ENCODE measurements around the gene HAVCR2. TPM values are rescaled to one million over a fixed set of nuclear protein-coding genes. Genes with fewer than 3 reads are reported as not detected.

HAVCR2 gene
- total RNA-seq: 1 to 10 TPM; 3.4 to 8.9 (median 4.4) TPM

- Mint-ChIP-seq H3K27me3 (ENCODE audit: low read depth) (no peaks in the 10 kb centered on the region), H3K9me3 (no peaks in the 10 kb centered on the region), H3K4me1 (ENCODE audit: low read depth) (peaks cover 44% of the 10 kb centered on the region), H3K36me3 (ENCODE audit: insufficient read depth) (peaks cover 3% of the 10 kb centered on the region), H3K4me3 (peak within 1 kb of the TSS; percentile 60)
- DNase-seq: peak; percentile 36
- peak; percentile 91 for ATAC-seq
Measured at GRCh38 chr5:157108976-157109375, at the start of gene HAVCR2. Gene HAVCR2, minus strand, starts transcription at chr5:157109044. Its CDS starts 61 bp downstream, at chr5:157108983.

- H3K27me3 Mint-ChIP-seq (ENCODE audit: low read depth): no peaks in the 10 kb centered on the region
- H3K4me3 Mint-ChIP-seq: no peak overlapping the region
- no peak for DNase-seq
- no peaks in the 10 kb centered on the region for H3K36me3 Mint-ChIP-seq (ENCODE audit: insufficient read depth)
- no peaks in the 10 kb centered on the region for H3K9me3 Mint-ChIP-seq
- H3K4me1 Mint-ChIP-seq (ENCODE audit: low read depth): peaks cover 79% of the 10 kb centered on the region
- no peak for ATAC-seq
Measured at GRCh38 chr5:157157293-157157891, 48.5 kb upstream of the HAVCR2 start.

GRCh38 chr5:157155297-157155696 is 46.5 kb upstream of the HAVCR2 start:
- DNase-seq (no peak), ATAC-seq (no peak)
- peak overlapping the region; percentile 76 for H3K4me3 Mint-ChIP-seq
- no peaks in the 10 kb centered on the region for H3K9me3 Mint-ChIP-seq
- H3K27me3 Mint-ChIP-seq (ENCODE audit: low read depth): no peaks in the 10 kb centered on the region
- peaks cover 77% of the 10 kb centered on the region for H3K4me1 Mint-ChIP-seq (ENCODE audit: low read depth)
- no peaks in the 10 kb centered on the region for H3K36me3 Mint-ChIP-seq (ENCODE audit: insufficient read depth)

GRCh38 chr5:157150995-157151394 is 42.2 kb upstream of the HAVCR2 start:
- DNase-seq: no peak
- H3K4me3 Mint-ChIP-seq: no peak overlapping the region
- no peaks in the 10 kb centered on the region for H3K27me3 Mint-ChIP-seq (ENCODE audit: low read depth)
- no peak for ATAC-seq
- no peaks in the 10 kb centered on the region for H3K36me3 Mint-ChIP-seq (ENCODE audit: insufficient read depth)
- peaks cover 58% of the 10 kb centered on the region for H3K4me1 Mint-ChIP-seq (ENCODE audit: low read depth)
- H3K9me3 Mint-ChIP-seq: no peaks in the 10 kb centered on the region

GRCh38 chr5:157148734-157149615 is 40.1 kb upstream of the HAVCR2 start:
- ATAC-seq (peak; percentile 56 to 73), DNase-seq (peak; percentile 84)
- Mint-ChIP-seq H3K9me3 (no peaks in the 10 kb centered on the region), H3K27me3 (ENCODE audit: low read depth) (no peaks in the 10 kb centered on the region), H3K4me3 (no peak overlapping the region), H3K4me1 (ENCODE audit: low read depth) (peaks cover 42% of the 10 kb centered on the region), H3K36me3 (ENCODE audit: insufficient read depth) (no peaks in the 10 kb centered on the region)

GRCh38 chr5:157143127-157143971 is 34.5 kb upstream of the HAVCR2 start:
- Mint-ChIP-seq H3K36me3 (ENCODE audit: insufficient read depth) (peaks cover 14% of the 10 kb centered on the region), H3K4me1 (ENCODE audit: low read depth) (peaks cover 52% of the 10 kb centered on the region), H3K4me3 (peak overlapping the region; percentile 98), H3K27me3 (ENCODE audit: low read depth) (no peaks in the 10 kb centered on the region), H3K9me3 (no peaks in the 10 kb centered on the region)
- peak; percentile 41 to 42 for ATAC-seq
- DNase-seq: peak; percentile 21

- Mint-ChIP-seq H3K36me3 (ENCODE audit: insufficient read depth) (peaks cover 19% of the 10 kb centered on the region), H3K4me3 (peak within 1 kb of the TSS; percentile 98), H3K9me3 (no peaks in the 10 kb centered on the region), H3K27me3 (ENCODE audit: low read depth) (no peaks in the 10 kb centered on the region), H3K4me1 (ENCODE audit: low read depth) (peaks cover 46% of the 10 kb centered on the region)
- DNase-seq (peak; percentile 84), ATAC-seq (peak; percentile 99)
Measured at GRCh38 chr5:157142317-157143126, 33.7 kb upstream of the HAVCR2 start, which contains the start of gene MED7. Gene MED7, minus strand, starts transcription at chr5:157142865. Its CDS starts 3,434 bp downstream, at chr5:157139431.

GRCh38 chr5:157137691-157138090 is 28.8 kb upstream of the HAVCR2 start:
- DNase-seq (no peak), ATAC-seq (no peak)
- no peak overlapping the region for H3K4me3 Mint-ChIP-seq
- no peaks in the 10 kb centered on the region for H3K9me3 Mint-ChIP-seq
- H3K27me3 Mint-ChIP-seq (ENCODE audit: low read depth): no peaks in the 10 kb centered on the region
- H3K4me1 Mint-ChIP-seq (ENCODE audit: low read depth): peaks cover 56% of the 10 kb centered on the region
- H3K36me3 Mint-ChIP-seq (ENCODE audit: insufficient read depth): peaks cover 20% of the 10 kb centered on the region

- H3K4me3 Mint-ChIP-seq: no peak overlapping the region
- H3K9me3 Mint-ChIP-seq: no peaks in the 10 kb centered on the region
- ATAC-seq (no peak), DNase-seq (no peak)
- H3K36me3 Mint-ChIP-seq (ENCODE audit: insufficient read depth): no peaks in the 10 kb centered on the region
- peaks cover 31% of the 10 kb centered on the region for H3K4me1 Mint-ChIP-seq (ENCODE audit: low read depth)
- no peaks in the 10 kb centered on the region for H3K27me3 Mint-ChIP-seq (ENCODE audit: low read depth)
Measured at GRCh38 chr5:157132281-157132612, 23.4 kb upstream of the HAVCR2 start.

- no peaks in the 10 kb centered on the region for H3K27me3 Mint-ChIP-seq (ENCODE audit: low read depth)
- DNase-seq (no peak), ATAC-seq (no peak)
- H3K4me1 Mint-ChIP-seq (ENCODE audit: low read depth): peaks cover 27% of the 10 kb centered on the region
- H3K9me3 Mint-ChIP-seq: no peaks in the 10 kb centered on the region
- no peak overlapping the region for H3K4me3 Mint-ChIP-seq
- no peaks in the 10 kb centered on the region for H3K36me3 Mint-ChIP-seq (ENCODE audit: insufficient read depth)
Measured at GRCh38 chr5:157130925-157131324, 22.1 kb upstream of the HAVCR2 start.

GRCh38 chr5:157121709-157122108 is 12.9 kb upstream of the HAVCR2 start:
- ATAC-seq: no peak
- peaks cover 23% of the 10 kb centered on the region for H3K9me3 Mint-ChIP-seq

GRCh38 chr5:157120102-157120501 is 11.3 kb upstream of the HAVCR2 start:
- H3K4me3 Mint-ChIP-seq: no peak overlapping the region
- ATAC-seq (no peak), DNase-seq (no peak)
- H3K4me1 Mint-ChIP-seq (ENCODE audit: low read depth): peaks cover 9% of the 10 kb centered on the region
- H3K9me3 Mint-ChIP-seq: peaks cover 23% of the 10 kb centered on the region
- peaks cover 8% of the 10 kb centered on the region for H3K36me3 Mint-ChIP-seq (ENCODE audit: insufficient read depth)
- H3K27me3 Mint-ChIP-seq (ENCODE audit: low read depth): no peaks in the 10 kb centered on the region

More at GRCh38 chr5:157121709-157122108, 12.9 kb upstream of the HAVCR2 start:
- H3K27me3 Mint-ChIP-seq (ENCODE audit: low read depth): no peaks in the 10 kb centered on the region
- no peak for DNase-seq
- peaks cover 2% of the 10 kb centered on the region for H3K4me1 Mint-ChIP-seq (ENCODE audit: low read depth)
- no peak overlapping the region for H3K4me3 Mint-ChIP-seq
- peaks cover 8% of the 10 kb centered on the region for H3K36me3 Mint-ChIP-seq (ENCODE audit: insufficient read depth)

GRCh38 chr5:157116483-157116954 is 7.7 kb upstream of the HAVCR2 start:
- Mint-ChIP-seq H3K27me3 (ENCODE audit: low read depth) (no peaks in the 10 kb centered on the region), H3K4me1 (ENCODE audit: low read depth) (peaks cover 12% of the 10 kb centered on the region), H3K9me3 (peaks cover 7% of the 10 kb centered on the region), H3K4me3 (no peak overlapping the region), H3K36me3 (ENCODE audit: insufficient read depth) (peaks cover 4% of the 10 kb centered on the region)
- DNase-seq: no peak
- peak; percentile 78 to 90 for ATAC-seq

Data from activated T-cell treated with anti-CD3 and anti-CD28 coated beads, Interleukin-2, amount 50 U/mL, for 4 hours (primary cell).